Mesenteric fat pad (tissue), 1 donor: Measurements from ENCODE around the gene PHC2. TPM values are rescaled to one million over a fixed set of nuclear protein-coding genes. Genes with fewer than 3 reads are reported as not detected.

ENCODE experiments used
- DNase-seq: peaks from one replicate; pipeline ENCODE4 v3.0.0-alpha.2; 2020; ENCODE audit warnings: low spot score
- total RNA-seq: library from RNA; stranded (reverse); fragmentation: NEBNext Ultra II Directional; extraction: Animal tissue kit (Norgen Biotek cat#: 25700); gene quantifications from one replicate; pipeline ENCODE4 v1.2.1, GENCODE V29; 2021
- donor health status: DM: yes; HTN: yes; CAD: no.

The PHC2 gene
- total RNA-seq, 1 donor from 2014 or later = 142 TPM

DNA sequence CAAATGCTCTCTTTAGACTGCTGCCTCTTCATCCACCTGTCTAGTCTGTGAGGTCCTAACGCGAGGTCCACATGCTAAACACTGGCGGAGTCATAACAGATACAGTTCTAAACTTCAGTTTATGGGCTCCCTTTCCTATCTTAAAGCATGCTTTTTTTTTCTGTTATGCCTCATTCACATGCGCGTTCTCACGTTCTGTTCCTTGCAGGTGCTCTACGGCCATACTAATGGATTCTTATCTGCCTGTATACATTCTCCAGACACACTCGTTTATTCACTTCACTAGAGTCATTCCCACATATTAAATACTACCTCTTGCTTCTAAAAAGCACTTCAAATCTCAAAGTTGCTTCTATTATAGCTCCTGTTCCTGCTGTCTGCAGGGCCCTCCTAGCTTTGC lies 38.7 kb downstream of the PHC2 start:
- no peak for DNase-seq

DNA sequence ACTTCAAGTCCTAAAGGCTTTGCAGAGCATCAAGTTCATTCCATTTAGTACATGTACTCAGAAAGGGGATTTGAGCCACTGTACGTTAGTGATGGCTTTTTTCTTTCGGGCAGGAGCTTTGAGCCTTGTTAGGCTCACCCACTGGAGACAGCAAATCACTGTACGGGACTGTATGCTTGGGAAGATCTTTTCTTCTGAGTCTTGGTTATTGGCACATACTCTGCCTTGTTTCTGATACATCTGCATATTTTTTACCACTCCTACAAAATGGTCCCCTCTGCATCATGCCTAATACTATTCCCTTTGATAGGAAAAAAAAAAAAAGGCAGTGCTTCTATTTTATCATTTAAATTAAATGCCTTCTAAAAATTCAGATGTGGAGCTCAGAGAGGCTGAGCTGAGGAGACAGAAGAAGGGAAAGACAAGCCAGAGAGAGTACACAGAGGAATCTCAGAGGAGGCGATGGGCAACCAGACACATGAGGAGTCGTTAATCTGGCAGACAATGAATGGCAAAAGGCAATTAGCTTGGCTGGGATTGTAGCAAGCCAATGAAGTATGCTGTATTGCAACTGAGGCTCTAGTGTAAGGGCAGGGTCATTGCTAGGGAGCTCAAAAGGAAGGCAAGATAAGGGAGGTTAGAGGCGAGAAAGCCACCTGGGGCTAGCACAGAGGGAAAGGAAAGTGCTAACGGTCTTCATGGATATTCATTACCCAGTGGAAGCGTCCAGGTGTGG lies 39.4 kb downstream of the PHC2 start:
- DNase-seq = no peak

DNA sequence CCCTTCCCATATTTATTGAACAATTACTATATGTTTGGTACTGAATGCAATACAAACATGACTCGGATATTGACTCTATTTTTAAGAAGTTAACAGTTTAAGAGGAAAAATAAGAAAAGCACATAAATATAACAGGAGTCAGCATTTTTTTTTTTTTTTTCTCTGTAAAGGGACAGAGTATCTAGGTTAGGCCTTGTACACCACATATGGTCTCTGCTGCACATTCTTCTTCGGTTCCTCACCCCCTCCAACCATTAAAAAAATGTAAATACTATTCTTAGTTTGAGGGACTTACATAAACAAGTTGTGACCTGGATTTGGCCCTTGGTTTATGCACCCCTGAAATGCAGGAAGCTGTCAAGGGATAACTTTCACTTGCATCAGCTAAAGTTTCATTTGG lies 40.4 kb downstream of the PHC2 start:
- DNase-seq = no peak

DNA sequence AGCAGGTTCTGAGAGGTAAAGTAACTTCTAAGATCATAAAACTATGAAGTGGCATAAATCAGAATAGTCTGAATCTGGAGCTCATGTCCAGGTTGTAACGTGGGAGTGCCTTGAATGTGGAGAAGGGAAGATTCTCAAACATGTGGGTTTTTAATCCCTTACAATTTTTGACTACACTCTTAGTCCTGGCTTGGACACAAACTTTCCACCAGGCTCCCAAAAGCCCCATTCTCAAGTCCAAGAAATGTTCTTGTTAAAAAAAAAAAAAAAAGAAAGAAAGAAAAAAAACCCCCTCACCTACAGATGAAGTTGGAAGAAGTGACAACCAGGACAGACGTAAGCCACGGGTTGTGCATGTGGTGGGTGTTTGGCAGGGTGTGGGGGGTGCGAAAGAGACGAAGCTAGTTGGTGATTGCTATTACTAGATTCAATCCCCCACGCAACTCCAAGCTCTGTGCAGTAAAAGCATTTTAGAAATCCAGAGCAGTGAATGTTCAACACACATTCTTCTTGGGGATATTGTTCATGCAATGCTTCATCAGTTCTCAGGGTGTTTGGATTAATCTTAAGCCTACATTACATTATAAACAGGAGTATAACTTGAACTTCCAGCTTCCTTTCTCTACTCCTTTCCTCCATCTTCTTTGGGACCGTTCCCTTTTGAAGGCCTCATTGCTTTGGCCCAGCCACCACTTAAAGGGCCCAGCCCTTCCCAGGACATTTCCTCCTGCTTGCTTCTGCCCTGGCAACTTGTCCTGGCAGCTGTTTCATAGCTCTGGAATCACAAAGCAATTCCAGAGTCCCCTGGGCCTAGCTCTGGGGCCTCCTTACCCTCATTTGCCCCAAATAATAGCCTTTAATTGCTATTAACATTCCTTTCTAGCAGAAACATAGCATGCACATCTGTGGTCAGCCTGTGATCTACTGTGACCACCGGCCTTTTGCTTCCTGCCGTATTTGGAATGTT lies 41.8 kb downstream of the PHC2 start:
- DNase-seq = no peak

DNA sequence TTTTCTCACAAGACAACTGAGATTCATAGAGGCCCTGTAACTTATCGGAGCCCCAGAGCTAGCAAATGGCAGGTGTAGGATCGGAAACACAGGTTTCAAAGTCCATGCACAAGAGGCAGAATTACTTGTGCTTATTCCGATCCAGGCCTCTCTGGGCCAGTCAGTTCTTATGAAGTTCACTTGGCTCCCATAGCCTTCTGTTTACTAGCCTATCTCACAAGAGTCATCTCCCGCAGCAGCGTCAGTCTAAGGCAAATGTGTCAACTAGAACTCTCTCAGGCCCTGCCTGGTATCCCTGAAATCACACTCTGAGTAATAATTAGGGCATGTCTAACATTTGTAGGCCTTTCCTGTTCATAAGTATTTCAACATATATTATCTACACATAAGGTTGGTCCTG lies 43.3 kb downstream of the PHC2 start:
- no peak for DNase-seq

DNA sequence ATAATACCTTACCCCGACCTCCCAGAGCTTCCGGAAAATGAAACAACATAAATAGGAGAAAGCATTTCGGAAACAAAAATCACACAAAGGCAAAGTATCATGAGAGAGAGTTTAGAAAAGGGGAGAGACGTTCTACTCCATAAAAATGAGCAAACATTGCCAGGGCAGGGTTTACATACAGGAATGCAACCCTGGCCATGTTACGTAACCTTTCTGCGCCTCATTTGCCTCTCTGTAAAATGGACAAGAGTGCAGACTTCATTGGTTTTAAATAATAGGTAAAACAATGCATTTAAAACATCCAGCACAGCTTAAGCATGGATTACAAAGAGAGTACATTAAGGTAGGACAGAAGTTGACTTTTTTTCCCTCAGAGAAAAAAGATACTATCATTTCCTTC lies 45.6 kb downstream of the PHC2 start:
- no peak for DNase-seq

DNA sequence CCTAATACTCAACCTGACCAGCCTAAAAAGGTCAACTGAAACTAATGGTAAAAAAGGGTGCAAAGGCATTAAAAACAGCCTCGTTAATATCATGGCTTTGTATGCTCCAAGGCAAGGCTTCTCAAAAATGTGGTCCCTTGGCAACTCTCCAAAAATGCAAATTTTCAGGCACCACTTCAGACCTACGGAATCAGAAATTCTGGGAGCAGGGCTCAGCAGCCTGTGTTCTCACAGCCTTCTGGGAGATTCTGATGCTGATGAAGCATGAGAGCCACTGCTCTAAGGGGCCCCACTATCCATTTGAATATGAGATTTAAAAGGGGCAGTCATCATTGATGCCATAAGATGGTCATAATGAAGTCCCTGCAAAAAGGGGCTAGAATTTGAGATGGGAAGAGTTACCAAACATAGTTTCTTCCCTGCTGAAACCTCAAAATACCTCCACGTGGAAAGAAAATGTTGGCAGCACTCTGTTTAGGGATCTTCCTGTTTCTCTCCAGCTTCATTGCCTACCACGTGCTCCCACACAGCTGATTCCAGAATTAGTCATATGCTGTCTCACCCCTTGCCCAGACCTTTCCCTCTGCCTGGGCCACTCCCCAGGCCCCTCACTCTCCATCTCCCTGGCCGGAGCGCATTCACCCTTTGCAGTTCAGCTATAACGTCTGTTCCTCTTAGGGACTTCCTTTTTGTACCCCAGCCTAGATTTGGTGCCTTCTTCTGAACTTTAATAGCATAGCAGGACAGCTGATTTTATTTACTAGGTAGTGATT lies 46.7 kb downstream of the PHC2 start:
- no peak for DNase-seq

DNA sequence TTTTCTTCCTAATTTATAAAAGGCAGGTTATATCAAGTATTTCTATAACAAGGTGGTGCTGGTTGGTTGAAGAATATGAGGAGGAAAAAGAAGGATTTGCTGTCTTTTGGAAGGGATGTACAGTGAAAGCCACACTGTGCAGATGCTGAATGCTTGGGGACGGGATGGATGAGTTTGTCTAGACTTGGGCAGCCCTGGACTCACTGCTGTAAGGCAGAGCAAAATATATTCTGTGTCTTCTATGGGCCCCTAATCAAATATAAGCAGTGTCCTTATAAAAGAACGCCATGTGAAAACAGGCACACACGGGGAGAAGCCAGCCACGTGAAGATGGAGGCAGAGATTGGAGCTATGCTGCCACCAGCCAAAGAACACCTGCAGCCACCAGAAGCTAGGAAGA lies 47.4 kb downstream of the PHC2 start:
- DNase-seq = no peak

DNA sequence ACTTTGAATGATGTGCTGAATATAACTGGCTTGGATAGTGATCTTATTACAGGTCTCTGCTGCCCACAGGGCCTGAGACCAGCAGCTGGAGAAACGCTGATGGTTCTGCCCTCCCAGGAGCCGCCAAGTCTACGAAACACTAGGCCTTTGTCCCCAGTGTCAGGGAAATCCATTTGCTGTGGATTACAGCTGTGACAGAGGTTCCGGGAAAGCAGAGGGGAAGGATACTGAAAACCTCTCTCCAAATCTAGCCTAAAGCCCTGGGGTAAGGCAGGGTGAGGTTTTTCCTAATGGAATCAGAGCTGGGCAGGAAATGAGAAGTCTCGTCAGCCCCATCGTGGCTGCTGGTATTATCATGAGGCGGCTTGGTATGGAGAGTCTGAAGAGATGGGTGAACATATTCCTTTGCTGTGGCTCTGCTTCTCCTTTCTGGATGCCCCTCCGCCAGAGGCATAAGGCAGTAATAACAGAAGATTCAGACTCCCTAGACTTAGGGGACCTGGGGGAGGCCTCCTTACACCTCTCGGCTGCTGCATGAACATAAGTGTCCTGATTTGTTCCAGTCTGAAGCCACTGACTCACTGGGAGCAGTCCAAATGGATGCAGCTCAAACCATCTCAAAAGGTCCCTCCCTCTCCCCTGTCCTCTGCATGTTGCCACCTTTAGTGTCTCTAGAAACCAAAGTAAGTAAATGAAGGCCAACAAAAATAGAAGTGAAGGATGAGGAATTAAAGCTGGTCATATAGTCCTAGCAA lies 48.1 kb downstream of the PHC2 start:
- DNase-seq = no peak

DNA sequence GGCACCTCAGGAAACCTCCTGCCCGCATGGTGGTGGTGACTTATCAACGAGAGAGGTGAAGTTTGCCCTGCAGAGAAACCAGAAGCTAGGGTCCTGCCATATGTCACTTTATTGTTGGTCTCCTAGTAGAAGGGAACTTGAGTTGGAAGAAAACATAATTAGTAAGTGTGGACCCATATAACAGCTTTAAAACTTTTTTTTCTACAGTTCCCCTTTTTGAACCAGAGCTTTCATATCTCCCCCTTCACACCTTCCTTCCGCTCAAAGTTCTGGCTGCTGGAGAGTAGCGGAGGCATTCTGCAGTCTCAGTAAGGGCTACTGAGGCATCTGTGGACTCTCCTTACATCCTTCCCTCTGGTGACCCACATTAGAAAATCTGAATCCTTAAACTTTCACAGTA lies 48.9 kb downstream of the PHC2 start:
- no peak for DNase-seq

DNA sequence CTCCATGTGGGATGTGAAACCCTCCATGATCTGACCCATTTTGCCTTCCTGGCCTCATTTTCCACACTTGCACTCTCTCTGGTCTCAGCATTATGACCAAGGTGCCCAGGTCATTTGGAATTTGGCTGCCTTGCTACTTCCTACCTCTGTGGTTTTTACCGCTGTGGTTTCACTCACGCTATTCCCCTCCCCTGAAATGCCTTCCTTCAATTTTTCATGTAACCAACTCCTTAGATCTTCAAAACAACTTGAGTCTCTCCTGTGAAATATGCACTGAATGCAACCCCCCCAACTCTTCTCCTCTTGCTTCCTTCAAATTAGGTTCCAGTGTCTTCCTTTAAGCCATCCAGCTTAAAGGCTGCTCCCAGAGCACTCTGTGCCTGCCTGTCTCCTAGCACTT lies 50.1 kb downstream of the PHC2 start:
- DNase-seq = no peak

DNA sequence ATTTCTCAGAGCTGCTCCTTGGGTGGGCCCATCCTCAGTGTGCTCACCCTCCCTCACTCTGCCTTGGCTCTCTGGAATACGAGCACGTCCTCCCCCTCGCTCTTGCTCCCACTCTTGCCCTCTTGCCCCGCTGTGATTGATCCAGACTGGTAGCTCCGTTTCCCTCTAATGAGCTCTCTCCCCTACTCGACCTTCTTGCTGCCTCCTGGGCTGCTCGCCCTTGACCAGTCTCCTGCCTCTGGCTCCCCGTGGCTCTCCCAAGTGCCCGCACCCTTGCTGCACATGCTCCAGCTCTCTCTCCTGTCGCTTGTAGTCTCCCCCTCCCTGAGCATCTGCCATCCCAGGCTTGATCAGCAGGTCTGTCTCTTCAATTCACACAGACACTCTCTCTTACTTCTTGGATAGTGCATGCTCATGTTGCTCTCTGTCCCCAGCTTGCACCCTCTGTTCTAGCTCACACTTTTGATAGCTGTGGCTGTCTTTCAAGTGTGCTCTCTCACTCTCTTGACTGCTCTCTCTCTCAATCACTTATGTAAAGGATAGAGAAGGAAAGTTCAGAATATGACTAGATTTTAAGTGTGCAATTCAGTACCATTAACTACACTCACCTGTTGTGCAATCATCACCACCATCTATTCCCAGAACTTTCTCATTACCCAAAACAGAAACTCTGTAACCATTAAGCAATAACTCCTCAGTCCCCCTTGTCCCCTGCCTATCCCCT lies 51.1 kb downstream of the PHC2 start:
- DNase-seq = no peak

DNA sequence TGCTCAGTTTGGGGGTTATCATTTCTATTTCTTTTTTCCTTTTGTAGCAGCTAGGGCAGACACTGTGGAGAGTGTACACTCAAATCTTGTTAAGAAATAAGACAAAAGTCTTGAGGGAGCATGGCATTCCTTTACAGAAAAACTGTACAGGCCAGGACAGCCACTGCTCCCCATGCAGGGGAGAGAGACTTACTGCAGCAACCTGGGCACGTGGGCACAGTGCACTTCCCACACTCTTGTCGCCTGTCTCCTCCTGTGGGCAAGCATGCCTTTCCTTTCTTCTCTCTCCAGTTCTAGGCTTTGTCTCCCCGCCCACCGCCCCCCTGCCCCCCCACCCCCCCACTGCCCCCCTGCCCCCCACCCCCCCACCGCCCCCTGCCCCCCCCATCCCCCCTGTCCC lies 51.9 kb downstream of the PHC2 start:
- DNase-seq = no peak

DNA sequence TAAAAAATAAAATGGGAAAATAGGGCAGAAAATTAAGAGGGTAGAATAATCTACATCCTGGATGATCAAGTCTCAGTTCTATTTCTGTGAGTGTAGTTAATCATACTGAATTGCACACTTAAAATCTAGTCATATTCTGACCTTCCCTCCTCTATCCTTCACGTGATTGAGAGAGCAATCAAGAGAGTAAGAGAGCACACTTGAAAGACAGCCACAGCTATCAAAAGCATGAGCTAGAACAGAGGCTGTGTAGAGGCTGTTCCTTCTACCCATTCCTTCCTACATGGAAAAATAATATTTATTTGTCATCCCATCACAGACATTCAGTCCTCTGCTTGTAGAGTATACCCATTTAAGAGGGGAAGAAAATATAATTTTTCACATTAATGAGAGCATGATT lies 52.4 kb downstream of the PHC2 start:
- no peak for DNase-seq

DNA sequence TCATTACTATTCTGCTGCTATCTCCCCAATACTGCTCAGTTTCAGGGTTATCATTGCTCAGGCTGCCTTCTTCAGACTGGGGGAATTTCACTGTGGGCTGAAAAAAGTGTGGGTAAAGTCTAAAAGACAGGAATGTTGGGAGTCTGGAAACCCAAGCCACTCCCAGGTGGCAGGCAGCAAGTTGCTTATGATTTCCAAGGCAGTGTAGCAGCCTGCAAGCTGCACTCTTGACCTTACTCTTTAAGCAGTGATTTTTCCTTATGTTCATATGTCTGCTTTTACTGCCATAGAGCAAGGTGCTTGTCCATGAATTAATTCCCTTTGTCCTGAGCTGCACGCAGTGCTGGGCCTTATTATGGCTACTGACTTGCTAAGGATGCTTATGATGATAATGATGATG lies 53.1 kb downstream of the PHC2 start:
- no peak for DNase-seq

DNA sequence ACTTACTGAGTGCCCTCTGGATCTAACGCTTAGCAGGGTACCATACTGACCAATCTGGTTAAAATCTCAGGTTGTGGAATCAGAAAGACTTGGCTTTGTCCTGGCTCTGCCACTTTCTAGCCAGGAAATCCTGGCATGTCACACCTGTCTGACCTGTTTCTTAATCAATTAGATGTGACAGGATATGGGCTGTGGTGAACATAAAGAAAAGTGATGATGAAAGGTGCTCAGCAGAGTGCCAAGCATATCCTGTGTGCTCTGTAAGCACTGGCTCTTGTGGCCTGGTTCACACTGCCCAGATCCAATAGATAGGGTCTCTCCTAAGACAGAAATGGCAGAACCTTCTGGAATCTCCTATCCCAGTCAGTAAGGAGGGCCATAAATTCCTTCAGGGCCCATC lies 53.9 kb downstream of the PHC2 start:
- no peak for DNase-seq

DNA sequence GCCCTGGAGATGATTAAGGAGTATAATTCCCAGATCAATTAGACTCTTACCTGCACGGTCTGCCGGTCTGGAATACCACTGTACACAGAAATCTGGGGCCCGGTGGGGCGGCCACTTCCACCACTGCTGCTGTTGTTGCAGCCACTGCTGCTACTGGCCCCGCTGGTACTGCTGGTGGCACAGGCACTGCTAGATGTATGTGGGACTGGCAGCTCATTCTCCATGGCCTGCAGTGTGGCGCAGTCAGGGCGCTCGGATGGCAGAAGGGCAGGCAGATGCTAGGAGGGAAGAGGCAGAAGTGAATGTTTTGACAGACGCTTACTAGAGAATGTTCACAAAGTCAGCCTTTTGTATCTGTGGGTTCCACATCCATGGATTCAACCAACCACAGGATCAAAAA lies 55.6 kb downstream of the PHC2 start:
- no peak for DNase-seq

DNA sequence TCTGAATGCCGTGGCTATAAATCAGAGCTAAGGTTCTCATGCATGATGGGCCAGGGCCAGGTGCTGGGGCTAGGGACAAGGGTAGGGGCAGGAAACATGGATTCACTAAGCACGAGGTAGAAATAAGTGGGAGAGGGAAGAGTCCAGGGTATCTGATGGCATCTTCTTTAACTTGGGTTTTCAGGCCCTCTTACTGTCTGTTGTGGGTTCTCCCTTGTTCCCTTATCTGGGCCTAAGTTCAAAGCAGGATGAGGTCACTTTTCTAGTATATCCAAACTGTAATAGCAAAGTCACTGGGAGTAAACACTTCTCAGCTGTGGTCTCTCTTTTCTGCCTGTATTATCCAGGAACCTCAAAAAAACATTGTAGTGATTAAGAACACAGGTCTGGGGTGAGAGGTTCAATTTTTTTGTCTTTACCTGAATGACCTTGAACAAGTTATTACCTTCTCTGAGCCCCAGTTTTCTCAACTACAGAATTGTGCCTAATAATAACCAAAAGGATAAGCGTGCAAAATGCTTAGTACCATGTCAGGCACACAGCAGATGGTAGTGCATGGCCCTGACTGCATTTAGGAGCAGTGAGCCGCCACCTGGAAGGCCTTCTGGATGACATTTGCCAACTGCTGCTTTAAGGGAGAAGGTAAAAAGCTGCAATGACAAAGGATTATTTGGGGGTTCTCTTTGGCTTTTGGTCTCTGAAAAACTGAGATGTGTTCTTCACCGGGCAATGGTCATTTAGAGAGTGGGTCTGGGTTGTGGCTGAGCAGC lies 56.4 kb downstream of the PHC2 start:
- DNase-seq = no peak

DNA sequence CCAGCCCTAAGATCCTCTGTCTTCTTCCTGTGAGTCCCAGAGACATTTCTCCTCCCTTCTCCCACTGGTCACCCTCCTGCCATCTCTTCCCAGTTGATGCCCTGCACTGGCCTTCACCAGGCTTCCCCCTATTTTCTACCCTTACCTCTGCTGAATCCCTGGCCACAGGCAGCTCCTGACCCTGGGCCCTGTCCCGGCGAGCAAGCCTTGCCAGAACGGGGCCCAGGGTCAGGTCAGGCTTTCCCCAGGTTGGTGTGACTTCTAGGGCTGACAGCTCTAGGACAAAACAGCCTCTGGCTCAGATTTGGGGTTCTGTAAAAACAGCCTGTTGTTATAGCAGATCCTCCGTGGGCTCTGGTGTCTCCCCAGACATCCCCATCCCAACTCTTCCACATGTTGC lies 57.3 kb downstream of the PHC2 start:
- no peak for DNase-seq

DNA sequence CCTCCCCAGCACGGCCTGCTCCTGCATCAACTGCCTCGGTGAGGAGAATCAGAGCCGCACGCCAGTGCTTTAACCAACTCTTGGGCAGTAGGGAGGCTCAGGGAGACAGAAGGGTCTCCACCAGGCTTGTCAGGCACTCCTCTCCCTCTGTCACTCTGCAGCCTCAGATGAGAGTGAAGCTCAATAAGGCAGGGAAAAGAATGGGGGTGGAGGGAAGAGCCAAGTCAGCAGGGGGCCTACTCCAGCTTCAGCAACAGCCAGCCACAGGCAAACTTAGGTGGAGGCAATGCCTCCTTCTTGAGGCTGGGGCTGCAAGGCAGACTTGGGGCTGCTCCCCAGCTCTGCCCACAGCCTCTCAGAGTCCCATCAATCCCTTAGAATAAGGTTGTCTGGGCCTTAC lies 58.2 kb downstream of the PHC2 start:
- DNase-seq = no peak
